H9 (cell line): ENCODE data around the gene SETBP1. TPM values are rescaled to one million over a fixed set of nuclear protein-coding genes. Genes with fewer than 3 reads are reported as not detected.

Experiments
- DNase-seq: peaks from one replicate; pipeline ENCODE4 v3.0.0-alpha.2; 2017
- H2AFZ ChIP-seq: one replicate; pipeline ENCODE4 v1.6.1; 2013; ENCODE audit warnings: mild to moderate bottlenecking, low read length, control low read depth, moderate library complexity
- H2AK5ac ChIP-seq: 2 replicates; pipeline ENCODE4 v1.6.1; 2013; ENCODE audit warnings: low read length, control low read depth, mixed read lengths; ENCODE audit not compliant: insufficient read length
- H2BK120ac ChIP-seq: one replicate; pipeline ENCODE4 v1.6.1; 2013; ENCODE audit warnings: low read depth, mild to moderate bottlenecking, low read length, control low read depth, inconsistent platforms; ENCODE audit not compliant: poor library complexity, severe bottlenecking
- H2BK12ac ChIP-seq: 2 replicates; pipeline ENCODE4 v1.6.1; 2013; ENCODE audit warnings: low read length, control low read depth, mixed read lengths, low read depth; ENCODE audit not compliant: insufficient read length
- H2BK15ac ChIP-seq: 2 replicates; pipeline ENCODE4 v1.6.1; 2013; ENCODE audit warnings: low read depth, low read length, control low read depth
- H2BK20ac ChIP-seq: one replicate; pipeline ENCODE4 v1.6.1; 2013; ENCODE audit warnings: low read depth, mild to moderate bottlenecking, low read length, control low read depth, inconsistent platforms; ENCODE audit not compliant: poor library complexity, severe bottlenecking
- H2BK5ac ChIP-seq: 2 replicates; pipeline ENCODE4 v1.6.1; 2013; ENCODE audit warnings: low read length, control low read depth, mixed read lengths; ENCODE audit not compliant: insufficient read length
- H3K14ac ChIP-seq: 2 replicates; pipeline ENCODE4 v1.6.1; 2013; ENCODE audit warnings: low read length, control low read depth; ENCODE audit not compliant: insufficient read depth
- H3K18ac ChIP-seq: 2 replicates; pipeline ENCODE4 v1.6.1; 2013; ENCODE audit warnings: low read depth, mild to moderate bottlenecking, mixed read lengths, low read length, control low read depth; ENCODE audit not compliant: insufficient read length
- H3K23ac ChIP-seq: 2 replicates; pipeline ENCODE4 v1.6.1; 2013; ENCODE audit warnings: low read length, control low read depth, mixed read lengths, low read depth; ENCODE audit not compliant: insufficient read length
- H3K23me2 ChIP-seq: 2 replicates; pipeline ENCODE4 v1.6.1; 2013; ENCODE audit warnings: low read depth, mild to moderate bottlenecking, mixed read lengths, low read length, control low read depth; ENCODE audit not compliant: insufficient read length, poor library complexity, severe bottlenecking
- H3K27ac ChIP-seq: 2 replicates; pipeline ENCODE4 v1.5.1; 2013; ENCODE audit warnings: low read length, control low read depth, mixed read lengths, low read depth; ENCODE audit not compliant: insufficient read length
- H3K27me3 ChIP-seq: 2 replicates; pipeline ENCODE4 v1.6.1; 2013; ENCODE audit warnings: low read length, control low read depth, inconsistent platforms; ENCODE audit not compliant: insufficient read depth
- H3K4ac ChIP-seq: 2 replicates; pipeline ENCODE4 v1.6.1; 2013; ENCODE audit warnings: low read depth, mild to moderate bottlenecking, control low read depth, inconsistent platforms, low read length, moderate library complexity
- H3K4me1 ChIP-seq: 2 replicates; pipeline ENCODE4 v1.6.1; 2013; ENCODE audit warnings: low read length, control low read depth, inconsistent platforms; ENCODE audit not compliant: insufficient read depth
- H3K4me2 ChIP-seq: 2 replicates; pipeline ENCODE4 v1.6.1; 2013; ENCODE audit warnings: low read length, control low read depth, mixed read lengths; ENCODE audit not compliant: insufficient read length, insufficient read depth
- H3K56ac ChIP-seq: 2 replicates; pipeline ENCODE4 v1.6.1; 2013; ENCODE audit warnings: low read depth, mild to moderate bottlenecking, mixed read lengths, low read length, control low read depth; ENCODE audit not compliant: insufficient read length
- H3K79me1 ChIP-seq: 2 replicates; pipeline ENCODE4 v1.6.1; 2013; ENCODE audit warnings: low read depth, mild to moderate bottlenecking, moderate library complexity, low read length, control low read depth, inconsistent platforms; ENCODE audit not compliant: insufficient read depth, poor library complexity, severe bottlenecking
- H3K79me2 ChIP-seq: 2 replicates; pipeline ENCODE4 v1.6.1; 2013; ENCODE audit warnings: low read length, control low read depth, inconsistent platforms; ENCODE audit not compliant: insufficient read depth
- H3K9ac ChIP-seq: 2 replicates; pipeline ENCODE4 v1.6.1; 2013; ENCODE audit warnings: low read length, control low read depth, mixed read lengths; ENCODE audit not compliant: insufficient read length; ENCODE audit errors: extremely low read depth
- H3K9me3 ChIP-seq: one replicate; pipeline ENCODE4 v1.6.1; 2013; ENCODE audit warnings: low read depth, low read length, inconsistent platforms; ENCODE audit not compliant: control insufficient read depth
- H3T11ph ChIP-seq: one replicate; pipeline ENCODE4 v1.6.1; 2013; ENCODE audit warnings: mild to moderate bottlenecking, low read length, control low read depth, inconsistent platforms
- H4K20me1 ChIP-seq: one replicate; pipeline ENCODE4 v1.6.1; 2013; ENCODE audit not compliant: control insufficient read depth, insufficient read length, insufficient read depth
- H4K5ac ChIP-seq: 2 replicates; pipeline ENCODE4 v1.6.1; 2013; ENCODE audit warnings: low read depth, mild to moderate bottlenecking, mixed read lengths, low read length, control low read depth; ENCODE audit not compliant: insufficient read length
- H4K8ac ChIP-seq: replicated peaks from 2 replicates; pipeline ENCODE4 v1.6.1; 2013; ENCODE audit warnings: low read length, control low read depth, mixed read lengths, low read depth; ENCODE audit not compliant: insufficient read length
- H4K91ac ChIP-seq: 2 replicates; pipeline ENCODE4 v1.6.1; 2013; ENCODE audit warnings: low read depth, mild to moderate bottlenecking, moderate library complexity, mixed read lengths, low read length, control low read depth; ENCODE audit not compliant: insufficient read length
- H3K27ac Mint-ChIP-seq, 3 experiments: 2 replicates in 2 of 3; 3 replicates in 1 of 3; pipeline ENCODE4 v1.8.0; 2020 to 2021; ENCODE audit warnings: mixed read lengths in 3 of 3, mild to moderate bottlenecking in 1 of 3, moderate library complexity in 1 of 3
- H3K27me3 Mint-ChIP-seq: 2 replicates; pipeline ENCODE4 v1.8.0; 2021; ENCODE audit warnings: low read depth, mild to moderate bottlenecking, moderate library complexity, mixed read lengths
- H3K36me3 Mint-ChIP-seq, 3 experiments: 2 replicates in 2 of 3; 3 replicates in 1 of 3; pipeline ENCODE4 v1.8.0; 2020 to 2021; ENCODE audit warnings: low read depth in 3 of 3, mixed read lengths in 3 of 3; ENCODE audit not compliant: insufficient read depth in 1 of 3
- H3K4me1 Mint-ChIP-seq, 2 experiments: 2 replicates each; pipeline ENCODE4 v1.8.0; 2020; ENCODE audit warnings: mixed read lengths in 2 of 2
- H3K4me3 Mint-ChIP-seq, 2 experiments: 2 replicates in 1 of 2; 3 replicates in 1 of 2; pipeline ENCODE4 v1.8.0; 2020 to 2021; ENCODE audit warnings: mild to moderate bottlenecking in 2 of 2, mixed read lengths in 2 of 2, moderate library complexity in 1 of 2
- H3K9me3 Mint-ChIP-seq, 2 experiments: 2 replicates in 1 of 2; 3 replicates in 1 of 2; pipeline ENCODE4 v1.8.0; 2020; ENCODE audit warnings: mild to moderate bottlenecking in 2 of 2, mixed read lengths in 2 of 2, moderate library complexity in 1 of 2
- WGBS: extraction: QIAGEN DNeasy Blood & Tissue Kit; methylation state at CpG from one replicate; pipeline ENCODE4 v1.1.7; 2013; ENCODE audit warnings: missing lambda C conversion rate, low lambda C conversion rate, mixed read lengths; ENCODE audit not compliant: insufficient read length; ENCODE audit errors: extremely low coverage; 5-methylcytosine and 5-hydroxymethylcytosine counted together
- total RNA-seq: library from RNA; stranded (reverse); gene quantifications from 2 replicates; pipeline ENCODE4 v1.2.1, GENCODE V29; 2021
- TF ChIP-seq, protein P1 (sequence below): fragments of 200-600 bp; sonication (generic); conservative IDR thresholded peaks from 3 replicates; pipeline ENCODE4 v1.8.0; 2021; ENCODE audit warnings: antibody characterized with exemption, mild to moderate bottlenecking

SETBP1 gene
- total RNA-seq, 1 experiment from 2014 or later: 4.6 TPM

DNA sequence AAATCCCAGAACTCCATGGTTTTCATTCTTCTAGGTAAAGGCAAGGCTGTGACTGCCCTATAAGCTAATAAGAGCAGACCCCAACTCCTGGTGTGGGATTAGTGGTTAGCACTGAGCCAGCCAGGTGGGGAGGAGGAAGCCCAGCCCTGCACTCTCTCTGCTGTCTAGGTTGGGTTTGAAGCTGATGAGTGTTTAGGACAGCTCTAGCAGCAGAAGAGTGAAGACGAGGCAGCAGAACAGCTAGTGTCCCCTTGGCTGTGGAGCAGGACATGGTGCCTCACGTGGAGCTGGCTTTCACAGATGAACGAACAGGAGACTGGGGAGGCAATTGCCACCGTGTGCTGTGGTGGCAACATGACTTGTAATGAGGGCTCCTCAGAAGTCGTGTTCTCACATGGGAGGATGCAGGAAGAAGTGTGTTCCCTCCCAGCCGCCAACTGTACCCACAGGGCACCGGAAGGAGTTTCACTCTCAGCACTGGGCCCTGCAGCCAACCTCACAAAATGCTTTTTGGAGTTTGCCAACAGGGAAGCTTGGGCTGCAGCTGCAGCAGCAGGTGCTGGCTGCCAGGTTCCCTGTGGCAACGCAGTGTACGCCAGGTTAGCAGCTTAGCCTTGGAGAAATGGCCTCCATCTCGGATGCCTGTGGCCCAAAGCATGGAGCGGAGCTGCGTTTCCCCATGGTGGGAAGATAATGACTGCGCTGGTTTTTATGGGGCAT, 328.2 kb downstream of the SETBP1 start:
- no peak overlapping the region for H3K23ac ChIP-seq
- no peak overlapping the region for H4K91ac ChIP-seq
- no CpG with 5 or more reads among the region's 13 CpGs for WGBS
- H3K36me3 Mint-ChIP-seq: no peaks in the 10 kb centered on the region
- H3K79me2 ChIP-seq: no peaks in the 10 kb centered on the region
- H3K4me1 Mint-ChIP-seq: peaks cover 15 to 25% of the 10 kb centered on the region in 2 experiments
- no peak overlapping the region for H3K9ac ChIP-seq
- H2AK5ac ChIP-seq: no peak overlapping the region
- TF ChIP-seq, protein P1, sequence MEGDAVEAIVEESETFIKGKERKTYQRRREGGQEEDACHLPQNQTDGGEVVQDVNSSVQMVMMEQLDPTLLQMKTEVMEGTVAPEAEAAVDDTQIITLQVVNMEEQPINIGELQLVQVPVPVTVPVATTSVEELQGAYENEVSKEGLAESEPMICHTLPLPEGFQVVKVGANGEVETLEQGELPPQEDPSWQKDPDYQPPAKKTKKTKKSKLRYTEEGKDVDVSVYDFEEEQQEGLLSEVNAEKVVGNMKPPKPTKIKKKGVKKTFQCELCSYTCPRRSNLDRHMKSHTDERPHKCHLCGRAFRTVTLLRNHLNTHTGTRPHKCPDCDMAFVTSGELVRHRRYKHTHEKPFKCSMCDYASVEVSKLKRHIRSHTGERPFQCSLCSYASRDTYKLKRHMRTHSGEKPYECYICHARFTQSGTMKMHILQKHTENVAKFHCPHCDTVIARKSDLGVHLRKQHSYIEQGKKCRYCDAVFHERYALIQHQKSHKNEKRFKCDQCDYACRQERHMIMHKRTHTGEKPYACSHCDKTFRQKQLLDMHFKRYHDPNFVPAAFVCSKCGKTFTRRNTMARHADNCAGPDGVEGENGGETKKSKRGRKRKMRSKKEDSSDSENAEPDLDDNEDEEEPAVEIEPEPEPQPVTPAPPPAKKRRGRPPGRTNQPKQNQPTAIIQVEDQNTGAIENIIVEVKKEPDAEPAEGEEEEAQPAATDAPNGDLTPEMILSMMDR: no peak
- H3K79me1 ChIP-seq: no peaks in the 10 kb centered on the region
- H2BK20ac ChIP-seq: no peak overlapping the region
- H2BK15ac ChIP-seq: no peak overlapping the region
- no peak overlapping the region for H2BK120ac ChIP-seq
- peak overlapping the region; percentile 42 for H3K18ac ChIP-seq
- H3K27me3 Mint-ChIP-seq: no peaks in the 10 kb centered on the region
- no peak overlapping the region for H4K5ac ChIP-seq
- H4K8ac ChIP-seq: peak overlapping the region; percentile 32
- no peak overlapping the region for H3T11ph ChIP-seq
- no peak overlapping the region for H3K4me2 ChIP-seq
- peaks cover 0 to 3% of the 10 kb centered on the region in 2 experiments; a peak in 2 of 5 replicates for H3K9me3 Mint-ChIP-seq
- H3K27me3 ChIP-seq: no peaks in the 10 kb centered on the region
- no peaks in the 10 kb centered on the region for H3K9me3 ChIP-seq
- H3K4ac ChIP-seq: no peak overlapping the region
- no peaks in the 10 kb centered on the region for H3K23me2 ChIP-seq
- no peak overlapping the region for H3K56ac ChIP-seq
- H3K14ac ChIP-seq: no peak overlapping the region
- DNase-seq: no peak
- H3K4me1 ChIP-seq: no peaks in the 10 kb centered on the region; the same call in 1 of the 2 replicates
- H3K27ac ChIP-seq: no peak overlapping the region
- peak overlapping the region; percentile 35 for H2BK5ac ChIP-seq
- no peaks in the 10 kb centered on the region for H4K20me1 ChIP-seq
- no peak overlapping the region for H2BK12ac ChIP-seq
- no peak overlapping the region for H2AFZ ChIP-seq
- H3K27ac Mint-ChIP-seq: peak overlapping the region in 1 of 3 experiments; percentile 55; a peak in 1 of 7 replicates
- no peak overlapping the region for H3K4me3 Mint-ChIP-seq
